CD4-positive, alpha-beta T cell treated with Interleukin-10 for 1 hour (primary cell): Measurements from ENCODE around the gene TPM3.

Experiments used
- DNase-seq: peaks from one replicate; pipeline ENCODE4 v3.0.0-alpha.2; 2020

The TPM3 gene

GRCh38 chr1:154199563-154199879 lies 7.6 kb upstream of the TPM3 start:
- DNase-seq = no peak

DNA sequence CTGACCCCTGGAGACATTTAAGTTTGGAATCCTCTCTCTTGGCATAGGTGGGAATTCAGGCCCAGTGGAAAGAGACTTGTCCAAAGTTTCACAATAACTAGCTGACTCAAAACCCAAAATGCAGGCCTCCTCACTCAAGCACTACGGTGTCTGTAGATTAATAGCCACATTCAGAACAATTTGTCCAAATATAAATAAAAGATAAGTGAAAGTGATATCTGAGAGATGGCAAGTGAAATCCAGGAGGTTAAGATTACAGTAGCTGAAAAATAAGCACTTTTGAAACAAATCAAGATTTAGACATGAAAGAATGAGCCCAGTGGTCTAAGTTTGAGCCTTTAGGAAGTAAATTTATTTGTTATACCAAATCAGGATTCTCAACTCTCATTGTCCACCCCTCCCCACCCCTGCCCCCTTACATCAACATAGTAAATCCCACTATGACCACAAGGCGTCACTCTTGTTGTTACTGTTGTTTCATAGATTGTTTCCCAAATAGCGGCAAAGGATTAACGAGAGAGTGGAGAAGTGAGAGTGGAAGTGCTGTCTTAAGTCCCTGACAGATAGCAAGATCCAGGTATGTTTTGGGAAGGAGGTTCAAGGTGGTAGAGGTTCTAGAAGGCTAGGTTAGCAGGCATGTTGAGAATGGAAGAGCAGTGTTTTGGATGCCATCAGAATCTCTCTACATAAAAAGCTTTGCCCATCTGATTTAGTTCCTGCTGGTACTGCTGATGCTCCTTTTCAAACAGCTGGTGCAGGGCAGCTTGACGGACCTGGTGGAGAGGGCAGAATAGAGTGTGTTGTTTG lies 7.1 kb upstream of the TPM3 start:
- peak; percentile 75 for DNase-seq

DNA sequence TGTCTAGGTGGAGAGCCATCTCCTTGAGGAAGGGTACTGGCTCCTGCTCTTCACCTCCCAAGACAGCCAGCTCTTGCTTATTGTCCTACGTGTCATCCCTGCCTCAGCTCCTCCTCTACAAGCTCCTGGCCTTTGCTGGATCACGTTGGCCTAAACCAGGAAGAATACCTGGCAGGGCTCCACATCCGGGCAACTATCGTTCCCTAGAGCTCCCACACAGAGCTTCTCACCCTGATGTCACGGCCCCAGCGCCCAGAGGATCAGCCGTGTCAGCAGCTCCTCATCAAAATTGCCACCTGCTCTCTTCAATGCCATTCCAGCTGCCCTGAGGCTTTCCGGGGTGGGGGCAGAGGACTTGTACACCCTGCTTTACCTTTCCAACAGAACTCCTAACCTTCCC lies 1.9 kb upstream of the TPM3 start:
- DNase-seq = no peak

DNA sequence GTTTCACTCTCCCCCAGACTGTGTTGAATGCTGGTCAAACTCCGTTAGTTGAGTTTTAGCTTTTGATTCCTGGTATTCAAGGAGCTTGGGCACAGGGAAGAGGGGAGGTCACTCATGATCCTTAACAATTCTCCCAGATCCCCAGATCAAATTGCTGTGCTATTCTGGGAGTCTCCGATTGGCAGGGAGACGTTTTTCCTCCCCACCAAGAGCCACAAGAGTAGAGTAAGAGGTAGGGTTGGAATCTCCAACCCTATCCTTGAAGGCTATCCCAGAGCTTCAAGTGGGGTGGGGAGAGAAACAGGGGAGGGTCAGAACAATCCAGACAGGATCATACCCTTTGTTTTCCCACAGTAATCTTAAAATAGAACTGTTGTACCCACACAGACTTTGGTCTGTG lies 576 bp upstream of the TPM3 start:
- DNase-seq = no peak

GRCh38 chr1:154190550-154190949 lies 1.4 kb downstream of the TPM3 start:
- no peak for DNase-seq

GRCh38 chr1:154186852-154187501 lies 4.9 kb downstream of the TPM3 start:
- DNase-seq = no peak

- DNase-seq = peak; percentile 78
These were observed 5.7 kb downstream of the TPM3 start for GRCh38 chr1:154186177-154186576.

DNA sequence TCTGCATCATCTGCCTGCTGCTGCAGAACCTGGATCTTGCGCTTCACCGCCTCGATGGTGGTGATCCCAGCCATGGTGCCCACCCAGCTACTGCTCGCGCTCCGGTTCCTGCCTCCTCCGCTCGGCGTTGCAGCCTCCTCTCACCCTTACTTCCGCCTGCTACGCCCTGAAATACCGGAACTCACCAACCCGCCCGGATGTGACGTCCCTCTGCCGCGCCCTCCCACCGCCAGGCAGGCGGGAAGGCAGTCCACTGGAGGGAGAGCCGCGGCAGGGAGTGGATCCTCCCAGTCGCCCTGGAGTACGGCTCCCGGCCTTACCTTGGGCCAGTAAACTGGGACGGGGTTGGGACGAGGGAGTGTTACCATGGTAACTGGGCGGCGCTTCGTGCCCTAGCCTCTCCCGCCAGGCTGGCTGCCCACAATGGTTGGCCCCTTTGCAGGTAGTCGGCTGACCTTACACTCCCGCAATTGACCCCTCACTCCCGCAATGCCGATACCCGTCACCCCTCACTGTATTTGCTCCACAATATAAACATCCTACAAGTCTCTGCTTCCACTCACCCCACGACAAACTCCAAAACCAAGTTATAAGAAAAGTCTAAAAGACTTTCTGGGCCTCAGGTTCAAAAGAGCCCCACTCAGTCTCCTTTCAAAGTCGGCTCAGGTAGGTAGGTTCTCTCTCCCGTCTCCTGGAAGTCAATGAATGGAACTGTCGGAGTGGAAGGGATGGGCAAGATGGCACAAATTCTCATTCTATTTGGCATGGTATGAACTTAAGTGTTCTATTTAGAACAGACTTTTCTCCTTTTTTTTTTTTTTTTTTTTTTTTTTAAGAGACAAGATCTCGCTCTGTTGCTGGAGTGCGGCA lies 8.6 kb downstream of the TPM3 start:
- peak; percentile 93 for DNase-seq

- peak; percentile 81 for DNase-seq
These were observed 9.4 kb downstream of the TPM3 start for GRCh38 chr1:154182344-154183045.

- DNase-seq = no peak
These were observed 10.0 kb downstream of the TPM3 start for GRCh38 chr1:154181944-154182343.

GRCh38 chr1:154179946-154180687 lies 11.8 kb downstream of the TPM3 start:
- no peak for DNase-seq

GRCh38 chr1:154178911-154179811 lies 12.7 kb downstream of the TPM3 start:
- DNase-seq = no peak

DNA sequence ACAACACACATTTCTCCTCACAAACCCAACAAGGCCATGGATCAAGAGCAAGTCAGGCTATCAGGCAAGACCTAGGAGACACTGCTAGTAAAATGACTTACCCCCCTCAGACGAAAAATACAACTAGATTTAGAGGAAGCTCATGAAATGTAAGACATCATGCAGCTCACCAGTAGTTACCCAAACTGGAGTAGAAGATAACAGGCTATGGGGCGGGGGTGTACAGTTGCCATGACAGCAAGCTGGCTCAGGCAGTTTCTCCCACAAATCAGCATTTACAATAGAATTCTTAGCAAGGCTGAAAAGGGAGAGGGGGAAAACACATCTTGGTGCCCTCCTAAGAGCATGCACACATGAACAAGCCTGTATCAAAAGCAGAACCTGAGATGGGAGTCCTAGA lies 13.9 kb downstream of the TPM3 start:
- DNase-seq = no peak

DNA sequence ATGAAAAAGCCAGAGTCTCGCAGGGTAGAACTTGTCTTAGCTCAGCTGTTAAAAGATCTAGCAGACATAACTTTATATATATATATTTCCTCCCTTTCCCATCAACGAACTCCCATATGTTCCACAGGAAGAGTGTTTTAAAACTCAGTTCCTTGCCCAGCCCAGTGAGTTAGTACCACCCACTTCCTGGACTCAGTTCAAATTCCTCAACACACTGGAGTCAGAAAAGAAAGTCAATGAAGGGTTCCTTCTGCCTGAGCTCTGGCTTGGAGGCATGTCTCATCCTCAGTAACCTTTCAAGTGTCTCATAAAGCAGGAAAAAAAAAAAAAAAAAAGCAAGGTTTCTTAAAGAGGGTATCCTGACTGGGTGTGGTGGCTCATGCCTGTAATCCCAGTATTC lies 15.6 kb downstream of the TPM3 start:
- DNase-seq = no peak

- no peak for DNase-seq
These were observed 17.2 kb downstream of the TPM3 start for GRCh38 chr1:154174654-154175053.

- no peak for DNase-seq
These were observed 20.0 kb downstream of the TPM3 start for GRCh38 chr1:154171880-154172279.

DNA sequence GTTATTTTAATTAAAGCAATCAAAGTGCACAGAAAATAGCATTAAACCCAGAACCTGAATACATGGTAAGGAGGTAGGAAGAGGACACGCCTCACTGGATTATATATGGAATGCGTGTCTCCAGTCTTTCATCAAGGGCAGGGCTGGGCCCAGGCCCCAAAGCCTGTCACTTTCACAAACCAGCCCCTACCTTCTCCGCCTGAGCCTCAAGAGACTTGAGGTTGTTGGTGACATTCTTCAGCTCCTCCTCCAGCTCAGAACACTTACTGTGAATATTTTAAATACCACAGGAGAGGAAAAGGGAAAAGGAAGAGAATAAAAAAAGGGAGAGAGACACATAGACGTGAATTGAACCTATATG lies 20.7 kb downstream of the TPM3 start:
- no peak for DNase-seq

GRCh38 chr1:154170547-154171222 lies 21.2 kb downstream of the TPM3 start:
- no peak for DNase-seq

DNA sequence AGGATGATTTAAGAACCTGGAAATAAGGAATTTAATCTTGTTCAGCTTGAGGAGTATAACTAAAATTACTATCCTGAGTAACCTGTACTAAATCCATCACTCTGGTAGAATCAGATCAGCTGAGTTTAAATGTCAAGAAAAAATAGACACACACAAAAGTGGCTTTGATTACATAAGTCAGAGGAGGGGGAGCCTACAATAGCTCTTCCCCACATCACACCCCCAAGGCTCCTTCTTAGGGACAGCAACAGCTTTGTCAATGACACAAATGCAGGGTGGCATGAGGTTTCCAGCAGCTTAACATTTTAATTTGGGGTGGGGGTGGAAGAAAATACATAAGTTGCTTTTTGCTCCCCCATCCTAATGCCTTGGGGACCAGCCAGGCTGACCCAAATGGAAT lies 24.4 kb downstream of the TPM3 start:
- DNase-seq = no peak

DNA sequence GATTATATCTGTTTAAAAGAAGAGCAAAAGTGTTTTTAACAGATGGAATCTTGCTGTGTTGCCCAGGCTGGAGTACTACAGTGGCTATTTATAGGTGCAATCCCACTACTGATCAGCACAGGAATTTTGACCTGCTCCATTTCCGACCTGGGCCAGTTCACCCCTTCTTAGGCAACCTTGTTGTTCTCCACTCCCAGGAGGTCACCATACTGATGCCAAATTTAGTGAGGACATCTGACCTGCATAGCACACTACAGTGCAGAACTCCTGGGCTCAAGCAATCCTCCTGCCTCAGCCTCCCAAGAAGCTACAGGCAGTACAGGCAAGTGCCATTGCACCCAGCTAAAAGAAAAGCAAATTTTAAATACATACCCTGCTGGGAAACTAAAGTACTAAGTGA lies 25.7 kb downstream of the TPM3 start:
- DNase-seq = no peak

GRCh38 chr1:154159554-154159953 lies 32.3 kb downstream of the TPM3 start:
- DNase-seq = no peak
